Karpas-422 (cell line): ENCODE measurements around the gene IRX2. TPM values are rescaled to one million over a fixed set of nuclear protein-coding genes. Genes with fewer than 3 reads are reported as not detected.

Source experiments
- DNase-seq: peaks from one replicate; pipeline ENCODE4 v3.0.0-alpha.2; 2015
- H2AFZ ChIP-seq: fragments of 200-600 bp; sonication (generic); 2 replicates; pipeline ENCODE4 v1.6.1; 2014; ENCODE audit warnings: antibody characterized with exemption, low read length, mixed read lengths
- H3K27ac ChIP-seq: fragments of 200-600 bp; sonication (generic); 2 replicates; pipeline ENCODE4 v1.5.1; 2014; ENCODE audit warnings: mild to moderate bottlenecking, low read length, moderate library complexity
- H3K27me3 ChIP-seq: fragments of 200-600 bp; sonication (generic); 2 replicates; pipeline ENCODE4 v1.6.1; 2014; ENCODE audit warnings: low read length, mixed read lengths
- H3K36me3 ChIP-seq: fragments of 200-600 bp; sonication (generic); 2 replicates; pipeline ENCODE4 v1.6.1; 2014; ENCODE audit warnings: low read length, mixed read lengths; ENCODE audit not compliant: insufficient read depth
- H3K4me1 ChIP-seq: fragments of 200-600 bp; sonication (generic); 2 replicates; pipeline ENCODE4 v1.6.1; 2014; ENCODE audit warnings: mild to moderate bottlenecking, low read length, mixed read lengths
- H3K4me2 ChIP-seq: fragments of 200-600 bp; sonication (generic); 2 replicates; pipeline ENCODE4 v1.6.1; 2014; ENCODE audit warnings: low read length, low read depth, mild to moderate bottlenecking; ENCODE audit not compliant: poor library complexity, severe bottlenecking
- H3K4me3 ChIP-seq: fragments of 200-600 bp; sonication (generic); 2 replicates; pipeline ENCODE4 v1.5.1; 2014; ENCODE audit warnings: mild to moderate bottlenecking, antibody characterized with exemption, low read length, mixed read lengths
- H3K79me2 ChIP-seq: fragments of 200-600 bp; sonication (generic); 2 replicates; pipeline ENCODE4 v1.6.1; 2014; ENCODE audit warnings: mild to moderate bottlenecking, low read length, mixed read lengths
- H3K9ac ChIP-seq: fragments of 200-600 bp; sonication (generic); 2 replicates; pipeline ENCODE4 v1.6.0; 2014; ENCODE audit warnings: low read length
- H3K9me2 ChIP-seq: fragments of 200-600 bp; sonication (generic), shearing (Covaris generic); replicated peaks from 2 replicates; pipeline ENCODE4 v1.6.0; 2014; ENCODE audit warnings: mild to moderate bottlenecking, low read length, moderate library complexity; ENCODE audit not compliant: insufficient read depth
- H3K9me3 ChIP-seq: fragments of 300-700, 200-600 bp; sonication (generic); 2 replicates; pipeline ENCODE4 v1.6.1; 2014; ENCODE audit warnings: low read length, mixed read lengths
- H4K20me1 ChIP-seq: fragments of 200-600 bp; sonication (generic); 2 replicates; pipeline ENCODE4 v1.6.1; 2014; ENCODE audit warnings: mild to moderate bottlenecking, antibody characterized with exemption, low read length, low read depth; ENCODE audit not compliant: insufficient read depth
- total RNA-seq: library from RNA; depleted of rRNA; stranded (reverse); fragments of >200 nt; shearing (Covaris generic); gene quantifications from 2 replicates; pipeline ENCODE4 v1.2.3, GENCODE V29; 2014; ENCODE audit warnings: low replicate concordance

The IRX2 gene
- total RNA-seq, 1 experiment from 2014 or later, result not detected

DNA sequence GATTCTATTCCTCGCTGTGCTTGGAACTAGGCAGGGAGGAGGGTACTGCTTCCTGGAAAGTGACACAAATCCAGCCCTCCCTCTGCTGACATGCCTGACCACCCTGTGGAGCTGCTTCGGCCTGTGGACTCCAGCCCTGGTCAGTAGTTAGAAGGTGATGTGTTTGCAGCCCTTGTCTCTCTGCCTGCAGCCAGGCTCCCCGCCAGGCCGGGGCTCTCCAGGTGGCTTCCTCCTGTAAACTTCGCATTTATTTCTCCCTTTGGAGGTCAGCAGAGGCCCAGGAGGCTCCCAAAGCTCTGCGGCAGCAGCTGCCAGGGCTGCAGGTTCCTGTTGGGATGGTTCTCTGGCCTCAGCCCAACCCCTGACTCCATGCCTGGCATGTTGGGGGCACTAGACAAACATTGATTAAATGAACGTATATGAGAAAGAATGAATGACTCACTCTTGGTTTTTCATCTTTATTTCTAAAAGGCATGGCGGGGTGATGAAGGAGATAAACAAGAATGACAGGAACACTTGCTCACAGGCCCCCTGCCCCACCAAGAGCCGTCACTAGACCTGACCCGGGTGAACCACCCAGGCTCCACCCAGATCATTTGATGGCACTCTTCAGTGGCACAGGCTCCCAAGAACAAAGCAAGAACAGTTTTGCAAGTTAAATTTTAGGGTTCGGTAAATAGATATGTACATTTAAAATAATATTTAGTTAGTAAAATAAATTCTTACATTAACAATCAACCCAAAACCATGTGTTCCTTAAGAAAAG is 8.4 kb upstream of the IRX2 start:
- Histone ChIP-seq H3K4me3 (no peak overlapping the region), H3K9me2 (no peaks in the 10 kb centered on the region), H3K9ac (no peak overlapping the region), H3K27me3 (no peaks in the 10 kb centered on the region), H3K4me2 (no peak overlapping the region), H3K4me1 (no peaks in the 10 kb centered on the region), H4K20me1 (no peaks in the 10 kb centered on the region), H3K9me3 (peaks cover 13% of the 10 kb centered on the region; the same call in 1 of the 2 replicates), H3K27ac (no peak overlapping the region), H2AFZ (no peak overlapping the region), H3K79me2 (no peaks in the 10 kb centered on the region), H3K36me3 (no peaks in the 10 kb centered on the region)
- DNase-seq, result no peak

DNA sequence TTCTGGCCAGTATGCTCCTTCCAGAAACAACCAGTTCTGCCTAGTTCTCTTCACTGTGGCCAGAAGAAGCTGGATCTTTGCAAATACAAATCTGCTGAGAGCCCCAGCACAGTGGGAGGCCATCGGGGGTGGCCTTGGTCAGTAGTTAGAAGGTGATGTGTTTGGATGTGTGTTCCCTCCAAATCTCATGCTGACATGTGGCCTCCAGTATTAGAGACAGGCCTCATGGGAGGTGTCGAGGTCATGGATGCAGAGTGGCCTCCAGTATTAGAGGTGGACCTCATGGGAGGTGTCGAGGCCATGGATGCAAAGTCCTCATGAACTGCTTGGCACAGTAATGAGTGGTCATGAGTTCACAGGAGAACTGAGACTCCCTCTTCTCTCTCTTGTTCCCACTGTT is 7.6 kb upstream of the IRX2 start:
- H3K4me1 ChIP-seq, result no peaks in the 10 kb centered on the region
- no peak overlapping the region for H3K4me3 ChIP-seq
- H2AFZ ChIP-seq, result no peak overlapping the region
- no peaks in the 10 kb centered on the region for H3K9me2 ChIP-seq
- H3K9me3 ChIP-seq, result peaks cover 13% of the 10 kb centered on the region; the same call in 1 of the 2 replicates
- H3K79me2 ChIP-seq, result no peaks in the 10 kb centered on the region
- H3K36me3 ChIP-seq, result no peaks in the 10 kb centered on the region
- H3K27me3 ChIP-seq, result no peaks in the 10 kb centered on the region
- H4K20me1 ChIP-seq, result no peaks in the 10 kb centered on the region
- DNase-seq, result no peak
- H3K4me2 ChIP-seq, result no peak overlapping the region
- H3K27ac ChIP-seq, result no peak overlapping the region
- no peak overlapping the region for H3K9ac ChIP-seq

DNA sequence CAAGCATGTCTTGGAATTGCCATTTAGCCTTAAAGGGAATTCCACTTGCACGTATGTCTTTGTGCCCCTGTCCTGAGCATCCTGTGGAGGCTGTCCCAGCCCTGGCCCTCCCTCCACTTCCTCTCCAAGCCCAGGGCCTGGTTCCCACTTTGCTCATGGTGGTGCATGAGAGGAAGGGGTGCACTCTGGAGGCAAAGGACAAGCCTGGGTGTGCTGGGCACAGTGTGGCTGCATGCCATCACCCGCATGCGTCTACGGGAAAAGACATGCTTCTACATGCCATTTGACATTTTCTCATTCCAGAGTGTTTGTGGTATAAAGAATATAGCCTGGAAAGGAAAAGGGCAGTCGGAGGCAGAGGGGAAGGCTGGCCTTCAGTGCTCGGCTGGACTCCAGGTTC is 7.2 kb upstream of the IRX2 start:
- Histone ChIP-seq H3K36me3 (no peaks in the 10 kb centered on the region), H3K79me2 (no peaks in the 10 kb centered on the region), H3K9me2 (no peaks in the 10 kb centered on the region), H3K4me1 (no peaks in the 10 kb centered on the region), H3K27ac (no peak overlapping the region), H4K20me1 (no peaks in the 10 kb centered on the region), H3K9me3 (peaks cover 13% of the 10 kb centered on the region; the same call in 1 of the 2 replicates), H3K4me2 (no peak overlapping the region), H3K9ac (no peak overlapping the region), H2AFZ (no peak overlapping the region), H3K4me3 (no peak overlapping the region), H3K27me3 (no peaks in the 10 kb centered on the region)
- no peak for DNase-seq

DNA sequence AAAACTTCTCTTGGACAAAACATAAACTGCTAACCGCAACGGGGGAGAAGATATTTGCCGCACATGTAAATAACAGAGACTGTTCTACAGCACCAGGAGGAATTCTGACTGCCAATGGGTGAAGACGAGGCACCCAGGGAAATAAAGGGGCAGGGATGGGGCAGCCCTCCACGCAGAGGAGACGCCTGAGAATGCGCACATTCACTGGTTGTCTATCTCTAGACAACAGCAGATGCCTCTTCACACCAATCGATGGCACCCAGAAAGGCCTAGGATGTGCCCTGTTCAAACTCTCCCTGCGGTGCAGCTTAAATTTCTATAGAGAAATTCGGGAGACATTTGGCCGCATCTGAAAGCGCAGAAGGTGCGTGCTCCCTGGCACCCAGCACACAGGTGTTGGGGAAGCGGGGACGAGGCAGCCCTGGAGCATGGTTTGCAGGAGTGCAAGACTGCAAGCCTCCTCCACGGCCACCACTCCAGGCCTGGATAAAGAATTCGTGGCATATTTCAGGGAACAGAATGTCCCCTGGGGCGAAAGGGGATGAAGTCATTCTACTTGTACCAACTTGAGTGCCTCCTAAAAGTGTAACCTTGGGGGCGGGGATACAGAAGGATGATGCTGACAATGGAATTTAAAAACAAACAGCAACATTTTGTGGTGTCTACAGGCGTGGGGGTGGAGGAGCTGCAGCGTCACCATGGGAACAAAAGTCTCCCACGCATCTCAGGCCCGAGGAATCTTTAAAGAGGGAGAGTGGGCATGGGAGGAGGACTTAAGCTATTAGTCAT is 6.3 kb upstream of the IRX2 start:
- DNase-seq, result no peak
- no peak overlapping the region for H3K27ac ChIP-seq
- H3K9ac ChIP-seq, result no peak overlapping the region
- no peak overlapping the region for H3K4me2 ChIP-seq
- no peaks in the 10 kb centered on the region for H3K36me3 ChIP-seq
- no peaks in the 10 kb centered on the region for H3K4me1 ChIP-seq
- no peaks in the 10 kb centered on the region for H3K27me3 ChIP-seq
- H3K79me2 ChIP-seq, result no peaks in the 10 kb centered on the region
- H3K4me3 ChIP-seq, result no peak overlapping the region
- no peaks in the 10 kb centered on the region for H3K9me2 ChIP-seq
- H3K9me3 ChIP-seq, result peaks cover 14% of the 10 kb centered on the region; the same call in 1 of the 2 replicates
- no peaks in the 10 kb centered on the region for H4K20me1 ChIP-seq
- H2AFZ ChIP-seq, result no peak overlapping the region

DNA sequence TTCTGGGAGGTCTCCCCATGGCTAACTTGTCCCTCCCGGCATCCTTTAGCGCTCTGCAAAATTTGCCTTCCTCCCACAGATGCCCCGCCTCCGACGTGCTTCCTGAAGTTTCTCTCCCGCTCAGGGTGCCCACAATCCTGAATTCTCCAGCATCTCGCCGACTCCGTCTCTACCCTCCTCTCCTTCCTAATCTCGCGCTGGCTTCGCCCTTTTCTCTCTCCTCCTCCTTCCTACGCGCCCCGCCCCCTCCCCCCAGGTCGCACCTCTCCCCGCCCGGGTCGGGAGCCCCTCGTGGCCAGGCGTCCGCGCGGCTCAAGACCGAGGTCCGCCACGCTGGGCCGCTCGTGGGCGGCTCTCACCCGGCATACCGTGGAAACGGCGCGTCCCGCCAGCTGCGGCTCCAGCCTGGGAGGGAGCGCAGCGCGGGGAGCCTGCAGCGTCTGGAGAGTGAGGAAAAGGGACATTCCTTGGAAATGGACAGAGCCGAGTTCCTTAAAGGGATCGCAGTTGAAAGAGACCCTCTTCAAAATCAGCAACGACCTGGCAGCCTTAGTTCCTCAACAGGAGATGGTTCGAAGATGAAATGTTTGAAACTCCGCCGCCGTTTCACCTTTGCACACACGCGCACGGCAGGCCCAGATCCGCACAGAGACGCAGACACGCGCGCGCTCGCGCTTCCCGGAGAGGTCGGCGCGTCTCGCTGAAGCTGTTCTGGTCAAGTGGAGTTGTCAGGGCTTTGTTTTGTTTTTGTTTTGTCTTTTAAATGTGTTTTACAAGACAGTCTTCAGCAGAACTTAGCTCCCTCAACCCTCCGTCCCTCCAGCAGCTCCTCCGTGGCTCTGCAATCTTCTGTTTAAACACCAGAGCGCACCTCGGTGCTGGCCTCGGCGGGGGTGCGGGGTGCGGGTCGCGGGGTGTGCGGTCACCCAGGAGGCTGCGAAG is 5.0 kb upstream of the IRX2 start:
- Histone ChIP-seq H3K4me3 (no peak overlapping the region), H3K4me1 (no peaks in the 10 kb centered on the region), H3K4me2 (no peak overlapping the region), H3K36me3 (no peaks in the 10 kb centered on the region), H3K27ac (no peak overlapping the region), H3K9ac (no peak overlapping the region), H2AFZ (no peak overlapping the region), H3K9me2 (no peaks in the 10 kb centered on the region), H3K9me3 (peaks cover 14% of the 10 kb centered on the region; the same call in 1 of the 2 replicates), H3K27me3 (no peaks in the 10 kb centered on the region), H3K79me2 (no peaks in the 10 kb centered on the region), H4K20me1 (no peaks in the 10 kb centered on the region)
- DNase-seq, result no peak

DNA sequence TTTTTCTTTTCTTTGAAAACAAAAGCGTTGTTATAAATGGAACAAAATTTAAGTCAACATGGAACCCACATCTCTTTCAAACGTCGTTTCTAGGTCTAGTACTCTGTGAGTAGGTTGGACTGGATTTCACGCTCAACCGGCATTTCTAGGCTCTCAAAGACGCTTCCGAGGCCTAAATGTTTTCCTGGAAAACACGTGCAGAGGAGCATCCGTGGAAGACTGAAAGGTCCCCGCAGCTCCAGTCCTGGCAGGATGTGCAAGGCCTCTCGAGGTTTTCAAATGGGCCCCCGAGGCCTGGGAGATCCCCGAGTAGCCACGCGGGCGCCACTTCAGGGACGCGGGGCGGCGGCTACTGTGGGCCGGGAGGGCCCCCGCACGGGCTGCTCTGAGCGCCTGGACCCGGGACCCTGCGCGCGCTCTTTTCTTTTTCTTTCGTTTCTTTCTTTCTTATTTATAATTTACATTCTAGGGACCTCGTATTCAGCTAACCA is 4.2 kb upstream of the IRX2 start:
- H3K27ac ChIP-seq, result no peak overlapping the region
- no peaks in the 10 kb centered on the region for H3K4me1 ChIP-seq
- H3K9me3 ChIP-seq, result peaks cover 10% of the 10 kb centered on the region; the same call in 1 of the 2 replicates
- H4K20me1 ChIP-seq, result no peaks in the 10 kb centered on the region
- no peaks in the 10 kb centered on the region for H3K79me2 ChIP-seq
- H3K4me3 ChIP-seq, result no peak overlapping the region
- no peaks in the 10 kb centered on the region for H3K36me3 ChIP-seq
- no peak overlapping the region for H3K9ac ChIP-seq
- no peaks in the 10 kb centered on the region for H3K9me2 ChIP-seq
- no peak for DNase-seq
- H2AFZ ChIP-seq, result no peak overlapping the region
- no peaks in the 10 kb centered on the region for H3K27me3 ChIP-seq
- no peak overlapping the region for H3K4me2 ChIP-seq

DNA sequence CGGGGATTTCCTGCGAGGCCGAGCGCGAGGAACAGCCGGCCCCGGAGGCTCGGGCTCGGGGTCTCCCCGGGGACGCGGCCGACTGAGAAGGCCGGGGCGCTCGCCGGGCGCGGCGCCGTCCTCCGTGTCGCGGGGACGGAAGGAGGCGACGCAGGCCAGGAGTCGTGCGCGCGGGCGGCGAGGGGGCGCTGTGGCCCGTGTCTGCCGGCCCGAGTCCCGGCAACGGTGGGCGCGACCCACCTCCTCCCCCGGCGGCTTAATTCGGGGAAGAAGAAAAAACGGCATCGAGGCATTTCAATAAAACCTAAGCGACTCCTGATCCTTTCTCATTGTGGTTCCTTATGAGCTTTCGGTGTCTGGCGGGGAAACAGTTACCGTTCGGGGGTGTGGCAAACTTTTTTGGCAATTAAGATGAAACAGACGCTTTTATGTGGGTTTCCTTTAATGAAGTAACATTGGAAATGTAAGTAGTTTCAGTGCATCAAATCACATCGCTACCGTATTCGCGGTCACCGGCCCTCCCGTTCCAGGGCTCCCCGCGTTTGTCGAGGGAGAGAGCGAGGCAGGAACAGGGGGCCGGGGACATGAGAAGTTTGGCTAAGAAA is 3.7 kb upstream of the IRX2 start:
- H3K79me2 ChIP-seq, result no peaks in the 10 kb centered on the region
- no peak overlapping the region for H3K9ac ChIP-seq
- H3K9me2 ChIP-seq, result no peaks in the 10 kb centered on the region
- H3K27me3 ChIP-seq, result no peaks in the 10 kb centered on the region
- no peak overlapping the region for H3K4me2 ChIP-seq
- DNase-seq, result no peak
- no peaks in the 10 kb centered on the region for H4K20me1 ChIP-seq
- H3K27ac ChIP-seq, result no peak overlapping the region
- H2AFZ ChIP-seq, result no peak overlapping the region
- no peaks in the 10 kb centered on the region for H3K36me3 ChIP-seq
- H3K9me3 ChIP-seq, result peaks cover 7% of the 10 kb centered on the region; the same call in 1 of the 2 replicates
- no peak overlapping the region for H3K4me3 ChIP-seq
- H3K4me1 ChIP-seq, result no peaks in the 10 kb centered on the region
